Keratinocyte (primary cell): ENCODE measurements around the gene RAB34. TPM values are rescaled to one million over a fixed set of nuclear protein-coding genes. Genes with fewer than 3 reads are reported as not detected.

ENCODE experiments used
- DNase-seq: peaks from one replicate; pipeline ENCODE4 v3.0.0-alpha.2; 2011; ENCODE audit warnings: low read depth, missing footprints, low spot score
- FAIRE-seq: peaks from 2 replicates; lab custom pipeline; 2011; peaks lifted over from hg19 to GRCh38; lab: Jason Lieb, UNC
- H2AFZ ChIP-seq: 2 replicates; pipeline ENCODE4 v1.6.0; 2012; ENCODE audit warnings: low read length, control low read depth, inconsistent platforms; ENCODE audit not compliant: control insufficient read depth
- H3K27ac ChIP-seq: 2 replicates; pipeline ENCODE4 v1.5.1; 2011; ENCODE audit warnings: low read length; ENCODE audit not compliant: control insufficient read depth, insufficient read depth
- H3K27me3 ChIP-seq: 3 replicates; pipeline ENCODE4 v1.6.0; 2011; ENCODE audit warnings: low read length; ENCODE audit not compliant: control insufficient read depth, insufficient read depth; ENCODE audit errors: extremely low read depth
- H3K36me3 ChIP-seq, 2 experiments: 2 replicates in 1 of 2; 3 replicates in 1 of 2; pipeline ENCODE4 v1.5.1; 2011; ENCODE audit warnings: low read length in 2 of 2, mild to moderate bottlenecking in 1 of 2; ENCODE audit not compliant: control insufficient read depth in 2 of 2, insufficient read depth in 2 of 2; ENCODE audit errors: extremely low read depth in 1 of 2
- H3K4me1 ChIP-seq: 3 replicates; pipeline ENCODE4 v1.5.1; 2011; ENCODE audit warnings: low read length; ENCODE audit not compliant: control insufficient read depth, insufficient read depth; ENCODE audit errors: extremely low read depth
- H3K4me2 ChIP-seq: 3 replicates; pipeline ENCODE4 v1.6.0; 2011; ENCODE audit warnings: low read depth, low read length; ENCODE audit not compliant: control insufficient read depth, insufficient read depth; ENCODE audit errors: extremely low read depth
- H3K4me3 ChIP-seq, 3 experiments: fragments of 200-600 bp in 1 of 3; sonication (generic) in 1 of 3; 2 replicates in 2 of 3; 3 replicates in 1 of 3; pipeline ENCODE4 v1.5.1; 2011 to 2016; ENCODE audit warnings: low read length in 3 of 3, mild to moderate bottlenecking in 3 of 3, control low read depth in 2 of 3, inconsistent platforms in 1 of 3, low read depth in 1 of 3, mixed read lengths in 1 of 3, mixed run types in 1 of 3, moderate library complexity in 1 of 3; ENCODE audit not compliant: control insufficient read depth in 2 of 3, insufficient read depth in 2 of 3; ENCODE audit errors: extremely low read depth in 1 of 3
- H3K79me2 ChIP-seq: 2 replicates; pipeline ENCODE4 v1.6.0; 2012; ENCODE audit warnings: low read length; ENCODE audit not compliant: control insufficient read depth, insufficient read depth
- H3K9ac ChIP-seq: 3 replicates; pipeline ENCODE4 v1.6.0; 2011; ENCODE audit warnings: low read length; ENCODE audit not compliant: control insufficient read depth, insufficient read depth; ENCODE audit errors: extremely low read depth
- H3K9me1 ChIP-seq: 3 replicates; pipeline ENCODE4 v1.6.0; 2011; ENCODE audit warnings: low read length; ENCODE audit not compliant: control insufficient read depth, insufficient read depth; ENCODE audit errors: extremely low read depth
- H3K9me3 ChIP-seq: 2 replicates; pipeline ENCODE4 v1.5.1; 2012; ENCODE audit warnings: low read depth, low read length; ENCODE audit not compliant: control insufficient read depth
- H4K20me1 ChIP-seq: 3 replicates; pipeline ENCODE4 v1.6.0; 2011; ENCODE audit warnings: low read length; ENCODE audit not compliant: control insufficient read depth, insufficient read depth; ENCODE audit errors: extremely low read depth
- CTCF ChIP-seq, 3 experiments: IDR thresholded peaks in 1 of 3; conservative IDR thresholded peaks in 1 of 3; optimal IDR thresholded peaks in 1 of 3; 2 replicates in 2 of 3; 3 replicates in 1 of 3; pipeline versions ENCODE3 to v1.5.1; 2011; ENCODE audit warnings: low read length in 3 of 3, mild to moderate bottlenecking in 3 of 3, moderate library complexity in 2 of 3, control low read depth in 1 of 3, inconsistent platforms in 1 of 3; ENCODE audit not compliant: insufficient read depth in 2 of 3; ENCODE audit errors: extremely low read depth in 1 of 3
- EZH2 ChIP-seq: IDR thresholded peaks from one replicate; pipeline ENCODE4 v1.6.1; 2012; ENCODE audit warnings: inconsistent platforms, mild to moderate bottlenecking, low read length, moderate library complexity
- dilution Hi-C: fragments of 300-500 bp; cut with MboI; formaldehyde crosslinking; loops from one replicate; pipeline ENCODE4 v1.7.0; 2020; ENCODE audit warnings: low sequenced_read_pairs; ENCODE audit not compliant: extremely low pct_ligation_motif_present
- polyA plus RNA-seq, 5 experiments: library from polyadenylated mRNA; depleted of rRNA in 3 of 5; stranded (reverse) in 3 of 5; stranded (forward) in 1 of 5; unstranded in 1 of 5; fragments of >200 nt; gene quantifications; 1 replicate in 1 of 5; 2 replicates in 3 of 5; 3 replicates in 1 of 5; pipeline versions ENCODE4 v1.2.1 to v1.2.3, GENCODE V29; 2011 to 2012; ENCODE audit warnings: missing spikeins in 2 of 5, low read depth in 1 of 5, low replicate concordance in 1 of 5
- small RNA-seq, 3 experiments: library from RNA; depleted of rRNA; stranded (forward); fragments of <200 nt; gene quantifications; one replicate each; pipeline ENCODE3, GENCODE V24; 2012; ENCODE audit warnings: low read depth in 3 of 3, low replicate concordance in 1 of 3; ENCODE audit not compliant: insufficient read length in 3 of 3

RAB34 gene
- polyA plus RNA-seq, 1 donor (not counting 4 experiments of a cell fraction or from before 2014, with no cell fraction given): 134 TPM

- H3K9me1 ChIP-seq: peaks cover 3% of the 10 kb centered on the region
- no peak overlapping the region for H3K27ac ChIP-seq
- peaks cover 8 to 12% of the 10 kb centered on the region in 2 experiments for H3K36me3 ChIP-seq
- no peak for TF ChIP-seq EZH2
- no peak for TF ChIP-seq CTCF (optimal IDR thresholded peaks at IDR 0.05 in 1 of 3, IDR thresholded peaks at IDR 0.05 in 1 of 3, conservative IDR thresholded peaks at IDR 0.05 in 1 of 3; ENCODE audit: extremely low read depth in 1 of 3, insufficient read depth in 2 of 3, low read length in 3 of 3)
- no peak overlapping the region for H3K4me3 ChIP-seq
- DNase-seq (no peak), FAIRE-seq (no peak)
- H3K4me2 ChIP-seq: no peak overlapping the region
- peaks cover 19% of the 10 kb centered on the region for H3K4me1 ChIP-seq
- H3K9ac ChIP-seq: no peak overlapping the region
- peaks cover 79% of the 10 kb centered on the region for H3K79me2 ChIP-seq
- H3K27me3 ChIP-seq: no peaks in the 10 kb centered on the region
- no peaks in the 10 kb centered on the region for H3K9me3 ChIP-seq
- dilution Hi-C loops: no loop called here
- peaks cover 8% of the 10 kb centered on the region for H4K20me1 ChIP-seq
- H2AFZ ChIP-seq: no peak overlapping the region
These were observed 51.7 kb downstream of the RAB34 start for GRCh38 chr17:28665994-28666393.

Small RNA genes within 50 kb of the gene (small RNA-seq; reads per million reads assigned to genes)
- 0 reads per million in 3 experiments for gene SNORD42A
- 0 to 1.3 (median 0.60) reads per million in 3 experiments for gene SNORD42B
- 0 reads per million in 3 experiments for gene SNORD4A
- 0 reads per million in 3 experiments for gene SNORD4B

Other genes with a start within 250 kb of the RAB34 start
- gene SLC13A2, start 244.2 kb downstream of the RAB34 start, polyA plus RNA-seq: not detected in 3 replicates
- 0.01 to 0.66 TPM (median 0.29 TPM) in 3 replicates for gene FOXN1, start 211.5 kb downstream of the RAB34 start, polyA plus RNA-seq
- 34.1 to 93.3 TPM (median 60.0 TPM) in 3 replicates for gene UNC119, start 165.2 kb downstream of the RAB34 start, polyA plus RNA-seq
- gene PIGS, start 146.3 kb downstream of the RAB34 start, polyA plus RNA-seq: 21.8 to 52.1 TPM (median 33.6 TPM) in 3 replicates
- gene ALDOC, start 141.0 kb downstream of the RAB34 start, polyA plus RNA-seq: 24.2 to 44.9 TPM (median 32.5 TPM) in 3 replicates
- 6.2 to 21.1 TPM (median 16.6 TPM) in 3 replicates for gene SPAG5, start 118.8 kb downstream of the RAB34 start, polyA plus RNA-seq
- gene RSKR, start 103.7 kb downstream of the RAB34 start, polyA plus RNA-seq: 3.9 to 7.4 TPM (median 6.6 TPM) in 3 replicates
- gene BLTP2, start 72.7 kb downstream of the RAB34 start, polyA plus RNA-seq: 98.2 to 133 TPM (median 106 TPM) in 3 replicates
- 61.5 to 86.8 TPM (median 68.0 TPM) in 3 replicates for gene SDF2, start 56.0 kb downstream of the RAB34 start, polyA plus RNA-seq
- gene SUPT6H, start 55.7 kb downstream of the RAB34 start, polyA plus RNA-seq: 27.3 to 33.1 TPM (median 32.1 TPM) in 3 replicates
- gene PROCA1, start 6.0 kb downstream of the RAB34 start, polyA plus RNA-seq: 0.33 to 0.62 TPM (median 0.39 TPM) in 3 replicates
- gene RPL23A, start 2.1 kb upstream of the RAB34 start, polyA plus RNA-seq: 976 to 1,971 TPM (median 1,096 TPM) in 3 replicates
- 12.0 to 14.7 TPM (median 14.0 TPM) in 3 replicates for gene TLCD1, start 8.4 kb upstream of the RAB34 start, polyA plus RNA-seq
- 4.1 to 6.2 TPM (median 4.3 TPM) in 3 replicates for gene NEK8, start 10.9 kb upstream of the RAB34 start, polyA plus RNA-seq
- 57.3 to 69.4 TPM (median 60.5 TPM) in 3 replicates for gene TRAF4, start 26.1 kb upstream of the RAB34 start, polyA plus RNA-seq
- 5.1 to 25.3 TPM (median 6.5 TPM) in 3 replicates for gene FAM222B, start 124.9 kb upstream of the RAB34 start, polyA plus RNA-seq
- gene ERAL1, start 137.1 kb upstream of the RAB34 start, polyA plus RNA-seq: 46.5 to 63.3 TPM (median 60.6 TPM) in 3 replicates
- gene FLOT2, start 179.9 kb upstream of the RAB34 start, polyA plus RNA-seq: 50.7 to 79.4 TPM (median 67.2 TPM) in 3 replicates
- gene DHRS13, start 185.2 kb upstream of the RAB34 start, polyA plus RNA-seq: 1.7 to 4.0 TPM (median 3.4 TPM) in 3 replicates
- gene PHF12, start 233.7 kb upstream of the RAB34 start, polyA plus RNA-seq: 7.1 to 16.1 TPM (median 9.6 TPM) in 3 replicates